Mesenchymal stem cell (in vitro differentiated cells and primary cell): ENCODE measurements around the gene ANKS1B.

Source experiments
- DNase-seq: peaks from one replicate; pipeline ENCODE4 v3.0.0-alpha.2; 2013
- H2AFZ ChIP-seq: one replicate; pipeline ENCODE4 v1.6.1; 2013; ENCODE audit warnings: low read depth, mild to moderate bottlenecking, control low read depth, inconsistent platforms, low read length, moderate library complexity
- H2AK5ac ChIP-seq: 2 replicates; pipeline ENCODE4 v1.6.1; 2013; ENCODE audit warnings: low read length, moderate library complexity, mild to moderate bottlenecking, inconsistent platforms; ENCODE audit not compliant: severe bottlenecking
- H2BK120ac ChIP-seq: one replicate; pipeline ENCODE4 v1.6.1; 2013; ENCODE audit warnings: low read depth, mild to moderate bottlenecking, inconsistent platforms, low read length, moderate library complexity
- H2BK12ac ChIP-seq, 2 experiments: one replicate each; pipeline ENCODE4 v1.6.1; 2013; ENCODE audit warnings: inconsistent platforms in 2 of 2, low read length in 2 of 2, mild to moderate bottlenecking in 2 of 2, moderate library complexity in 2 of 2, control low read depth in 1 of 2
- H2BK15ac ChIP-seq: one replicate; pipeline ENCODE4 v1.6.1; 2013; ENCODE audit warnings: mild to moderate bottlenecking, low read depth, inconsistent platforms; ENCODE audit not compliant: poor library complexity, severe bottlenecking
- H2BK5ac ChIP-seq: 2 replicates; pipeline ENCODE4 v1.6.1; 2013; ENCODE audit warnings: low read depth, mild to moderate bottlenecking, low read length, control low read depth, inconsistent platforms; ENCODE audit not compliant: poor library complexity, severe bottlenecking
- H3K14ac ChIP-seq, 2 experiments: one replicate each; pipeline ENCODE4 v1.6.1; 2013; ENCODE audit warnings: inconsistent platforms in 2 of 2, low read length in 2 of 2, control low read depth in 1 of 2, mild to moderate bottlenecking in 1 of 2, moderate library complexity in 1 of 2
- H3K18ac ChIP-seq, 2 experiments: one replicate each; pipeline ENCODE4 v1.6.1; 2013; ENCODE audit warnings: inconsistent platforms in 2 of 2, low read length in 2 of 2, control low read depth in 1 of 2, low read depth in 1 of 2, mild to moderate bottlenecking in 1 of 2
- H3K23ac ChIP-seq, 2 experiments: one replicate each; pipeline ENCODE4 v1.6.1; 2013; ENCODE audit warnings: inconsistent platforms in 2 of 2, low read length in 2 of 2, mild to moderate bottlenecking in 2 of 2, moderate library complexity in 2 of 2, control low read depth in 1 of 2
- H3K27ac ChIP-seq: 2 replicates; pipeline ENCODE4 v1.5.1; 2013; ENCODE audit warnings: mild to moderate bottlenecking, moderate library complexity, low read length, control low read depth, inconsistent platforms; ENCODE audit not compliant: poor library complexity, severe bottlenecking
- H3K27me3 ChIP-seq, 2 experiments: 2 replicates each; pipeline versions ENCODE4 v1.6.1 to v1.7.0; 2013; ENCODE audit warnings: low read length in 2 of 2, mild to moderate bottlenecking in 2 of 2, moderate library complexity in 2 of 2, control low read depth in 1 of 2, inconsistent platforms in 1 of 2; ENCODE audit not compliant: control insufficient read depth in 1 of 2, insufficient read depth in 1 of 2
- H3K36me3 ChIP-seq, 2 experiments: 2 replicates each; pipeline versions ENCODE4 v1.6.1 to v1.7.0; 2013; ENCODE audit warnings: low read length in 2 of 2, control low read depth in 1 of 2, inconsistent platforms in 1 of 2, low read depth in 1 of 2, mild to moderate bottlenecking in 1 of 2; ENCODE audit not compliant: insufficient read depth in 2 of 2, control insufficient read depth in 1 of 2
- H3K4ac ChIP-seq, 2 experiments: one replicate each; pipeline ENCODE4 v1.6.1; 2013; ENCODE audit warnings: inconsistent platforms in 2 of 2, low read length in 2 of 2, mild to moderate bottlenecking in 2 of 2, moderate library complexity in 2 of 2, control low read depth in 1 of 2, low read depth in 1 of 2
- H3K4me1 ChIP-seq: 2 replicates; pipeline ENCODE4 v1.6.1; 2013; ENCODE audit warnings: low read depth, low read length, control low read depth; ENCODE audit not compliant: control insufficient read depth, insufficient read depth
- H3K4me2 ChIP-seq: 2 replicates; pipeline ENCODE4 v1.6.1; 2013; ENCODE audit warnings: low read length, mild to moderate bottlenecking, inconsistent platforms; ENCODE audit not compliant: poor library complexity, severe bottlenecking
- H3K4me3 ChIP-seq, 2 experiments: 2 replicates each; pipeline versions ENCODE4 v1.5.1 to v1.7.0; 2013; ENCODE audit warnings: low read length in 2 of 2, mild to moderate bottlenecking in 2 of 2, control low read depth in 1 of 2, low read depth in 1 of 2; ENCODE audit not compliant: insufficient read depth in 1 of 2
- H3K79me1 ChIP-seq: replicated peaks from 2 replicates; pipeline ENCODE4 v1.6.1; 2013; ENCODE audit warnings: mild to moderate bottlenecking, control low read depth, low read length, inconsistent platforms; ENCODE audit not compliant: poor library complexity, severe bottlenecking
- H3K9ac ChIP-seq: 2 replicates; pipeline ENCODE4 v1.7.0; 2013; ENCODE audit warnings: mild to moderate bottlenecking, low read length, moderate library complexity
- H3K9me3 ChIP-seq: 2 replicates; pipeline ENCODE4 v1.7.0; 2013; ENCODE audit warnings: mild to moderate bottlenecking, low read length; ENCODE audit not compliant: control insufficient read depth
- H4K8ac ChIP-seq: one replicate; pipeline ENCODE4 v1.6.1; 2013; ENCODE audit warnings: inconsistent platforms, mild to moderate bottlenecking, low read length, moderate library complexity
- H4K91ac ChIP-seq: one replicate; pipeline ENCODE4 v1.6.1; 2013; ENCODE audit warnings: mild to moderate bottlenecking, low read length, inconsistent platforms
- WGBS: methylation state at CpG from one replicate; pipeline ENCODE4 v1.1.7; 2013; ENCODE audit warnings: mixed read lengths; 5-methylcytosine and 5-hydroxymethylcytosine counted together

The ANKS1B gene

GRCh38 chr12:99261256-99261655, 723.5 kb downstream of the ANKS1B start:
- no peak overlapping the region for H3K27ac ChIP-seq
- peak; percentile 54 for DNase-seq
- H3K27me3 ChIP-seq: no peaks in the 10 kb centered on the region
- H3K4me1 ChIP-seq: no peaks in the 10 kb centered on the region
- H3K79me1 ChIP-seq: no peaks in the 10 kb centered on the region
- no peak overlapping the region for H2AFZ ChIP-seq
- H4K91ac ChIP-seq: no peak overlapping the region
- H2BK5ac ChIP-seq: no peak overlapping the region
- no peak overlapping the region for H3K4me3 ChIP-seq
- H3K14ac ChIP-seq: no peak overlapping the region
- no peak overlapping the region for H2BK15ac ChIP-seq
- no peak overlapping the region for H3K23ac ChIP-seq
- peak overlapping the region in 1 of 2 experiments; percentile 49 for H3K18ac ChIP-seq
- H3K4me2 ChIP-seq: no peak overlapping the region
- no peak overlapping the region for H2BK120ac ChIP-seq
- peak overlapping the region in 1 of 2 experiments; percentile 67 for H3K4ac ChIP-seq
- no peak overlapping the region for H4K8ac ChIP-seq
- WGBS: 55% methylated on average over 1 of the region's 1 CpG
- H3K9ac ChIP-seq: no peak overlapping the region
- no peak overlapping the region for H2AK5ac ChIP-seq
- peaks cover 2% of the 10 kb centered on the region for H3K9me3 ChIP-seq
- H3K36me3 ChIP-seq: no peaks in the 10 kb centered on the region
- H2BK12ac ChIP-seq: peak overlapping the region in 1 of 2 experiments; percentile 94

GRCh38 chr12:99260456-99260996, 724.2 kb downstream of the ANKS1B start:
- Histone ChIP-seq H2AFZ (no peak overlapping the region), H3K18ac (no peak overlapping the region), H3K4me2 (no peak overlapping the region), H3K4me1 (no peaks in the 10 kb centered on the region), H4K8ac (no peak overlapping the region), H3K36me3 (no peaks in the 10 kb centered on the region), H3K9me3 (no peaks in the 10 kb centered on the region), H3K27me3 (no peaks in the 10 kb centered on the region), H2BK15ac (no peak overlapping the region), H3K4me3 (no peak overlapping the region), H2BK120ac (no peak overlapping the region), H4K91ac (no peak overlapping the region), H2BK5ac (no peak overlapping the region), H3K14ac (no peak overlapping the region), H3K79me1 (no peaks in the 10 kb centered on the region), H3K27ac (no peak overlapping the region), H2BK12ac (no peak overlapping the region), H3K9ac (no peak overlapping the region), H3K23ac (no peak overlapping the region), H3K4ac (no peak overlapping the region), H2AK5ac (no peak overlapping the region)
- no peak for DNase-seq
- no CpG with 5 or more reads among the region's 4 CpGs for WGBS

- no peaks in the 10 kb centered on the region for H3K27me3 ChIP-seq
- no peak overlapping the region for H3K14ac ChIP-seq
- no peaks in the 10 kb centered on the region for H3K9me3 ChIP-seq
These were observed 725.4 kb downstream of the ANKS1B start for GRCh38 chr12:99259040-99259934.

GRCh38 chr12:99257672-99258071, 727.1 kb downstream of the ANKS1B start:
- Histone ChIP-seq H4K91ac (no peak overlapping the region), H3K4me1 (no peaks in the 10 kb centered on the region), H3K23ac (no peak overlapping the region), H3K79me1 (no peaks in the 10 kb centered on the region), H3K18ac (no peak overlapping the region), H3K9ac (no peak overlapping the region), H3K9me3 (no peaks in the 10 kb centered on the region), H2BK5ac (no peak overlapping the region), H3K27ac (no peak overlapping the region), H3K27me3 (no peaks in the 10 kb centered on the region), H3K4me3 (no peak overlapping the region), H3K4ac (no peak overlapping the region), H2BK15ac (no peak overlapping the region), H4K8ac (no peak overlapping the region), H3K14ac (no peak overlapping the region), H2AFZ (no peak overlapping the region), H3K4me2 (no peak overlapping the region), H2AK5ac (no peak overlapping the region), H3K36me3 (no peaks in the 10 kb centered on the region), H2BK120ac (no peak overlapping the region), H2BK12ac (no peak overlapping the region)
- no peak for DNase-seq

More at GRCh38 chr12:99259040-99259934, 725.4 kb downstream of the ANKS1B start:
- Histone ChIP-seq H3K4me2 (no peak overlapping the region), H2BK120ac (no peak overlapping the region), H3K36me3 (no peaks in the 10 kb centered on the region), H3K4ac (no peak overlapping the region), H3K9ac (no peak overlapping the region), H3K4me3 (no peak overlapping the region), H4K8ac (no peak overlapping the region), H2BK5ac (no peak overlapping the region), H4K91ac (no peak overlapping the region), H2BK15ac (peak overlapping the region; percentile 52), H2BK12ac (peak overlapping the region in 1 of 2 experiments; percentile 66), H3K27ac (no peak overlapping the region), H2AK5ac (no peak overlapping the region), H3K79me1 (no peaks in the 10 kb centered on the region), H3K4me1 (no peaks in the 10 kb centered on the region), H2AFZ (no peak overlapping the region), H3K18ac (peak overlapping the region; percentile 62 to 66), H3K23ac (no peak overlapping the region)
- peak; percentile 12 for DNase-seq
- 87% methylated on average over 12 of the region's 12 CpGs for WGBS
